ENCODE data around the gene CLDN16.

- TF ChIP-seq SNIP1 (IDR thresholded peaks at IDR 0.05; ENCODE audit: low read depth) (no peak), SIN3A (IDR thresholded peaks at IDR 0.05; ENCODE audit: borderline replicate concordance in 2 of 2, control insufficient read depth in 1 of 2, low read depth in 2 of 2, low read length in 2 of 2) (no peak), BHLHE40 (IDR thresholded peaks at IDR 0.05; ENCODE audit: low read length) (no peak)
Observed at GRCh38 chr3:190366133-190366532, 21.8 kb upstream of the CLDN16 start.
